Activated CD4-positive, alpha-beta memory T cell treated with anti-CD3 and anti-CD28 coated beads, Interleukin-2, amount 10 ng/mL, durations not matched to agents 7 days and 5 days (primary cell): ENCODE data around the gene DMAC2L. TPM values are rescaled to one million over a fixed set of nuclear protein-coding genes. Genes with fewer than 3 reads are reported as not detected.
"Not testable (repeated sequence)": the region's sequence is repeated elsewhere in the genome, so short reads cannot be mapped to it uniquely, and the experiment has no call there.

Source experiments
- CTCF ChIA-PET: fragments of 350-600 bp; sonication (Branson Sonifier 250); formaldehyde crosslinking; loops from one replicate; lab custom pipeline; 2021; ENCODE audit warnings: antibody characterized with exemption, inconsistent platforms; lab: Charles Lee
- POLR2A ChIA-PET: fragments of 350-600 bp; sonication (Branson Sonifier 250); formaldehyde crosslinking; loops from one replicate; lab custom pipeline; 2021; ENCODE audit warnings: antibody characterized with exemption; lab: Charles Lee
- DNase-seq: peaks from one replicate; pipeline ENCODE4 v3.0.0-alpha.2; 2020
- H3K27ac Mint-ChIP-seq: one replicate; pipeline ENCODE4 v1.8.0; 2021; ENCODE audit warnings: mild to moderate bottlenecking, mixed read lengths
- H3K27me3 Mint-ChIP-seq: one replicate; pipeline ENCODE4 v1.8.0; 2021; ENCODE audit warnings: mixed read lengths
- H3K36me3 Mint-ChIP-seq: one replicate; pipeline ENCODE4 v1.8.0; 2021; ENCODE audit warnings: low read depth, mixed read lengths
- H3K4me1 Mint-ChIP-seq: one replicate; pipeline ENCODE4 v1.8.0; 2021; ENCODE audit warnings: mixed read lengths
- H3K4me3 Mint-ChIP-seq: one replicate; pipeline ENCODE4 v1.8.0; 2021; ENCODE audit warnings: mild to moderate bottlenecking, mixed read lengths
- H3K9me3 Mint-ChIP-seq: one replicate; pipeline ENCODE4 v1.8.0; 2021; ENCODE audit warnings: mixed read lengths
- total RNA-seq, 2 experiments: library from RNA; stranded (reverse); gene quantifications; one replicate each; pipeline ENCODE4 v1.2.3, GENCODE V29; 2021

The DMAC2L gene
- total RNA-seq, 2 experiments from 2014 or later = 12.2 to 12.6 TPM

DNA sequence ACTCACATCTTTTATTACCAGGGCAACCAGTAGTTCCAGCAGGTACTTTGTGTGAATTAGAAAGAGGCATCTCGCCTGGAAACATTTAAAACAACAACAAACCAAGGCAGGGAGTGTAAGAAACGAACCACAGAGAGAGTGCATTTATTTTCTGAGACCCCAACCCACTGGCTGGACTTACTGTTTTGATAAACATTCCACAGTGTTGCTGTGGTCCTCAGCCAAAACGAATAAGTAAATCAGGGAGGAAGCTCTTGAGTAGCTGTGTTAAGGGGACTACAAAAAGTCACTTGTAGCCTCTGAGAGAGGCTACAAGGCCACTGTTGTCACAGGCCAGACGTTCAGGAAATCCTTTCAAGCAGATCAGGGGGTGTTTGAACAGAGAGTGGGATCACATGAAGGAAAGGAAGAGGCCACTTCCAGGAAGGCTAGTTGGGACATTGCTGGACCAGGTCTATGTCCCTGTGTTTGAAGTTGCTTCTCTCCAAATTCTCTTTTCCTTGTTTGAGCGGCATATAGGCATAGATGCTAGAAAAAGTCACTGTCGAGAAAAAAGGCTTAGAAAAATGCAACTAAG, 33.8 kb downstream of the DMAC2L start:
- ChIA-PET POLR2A (interaction anchor here (2.8 kb wide), 1 partner anchor 18 kb away, joined by 11 read pairs; no protein-coding TSS in a partner anchor), CTCF (interaction anchor here (0.9 to 1.5 kb wide), 3 partner anchors 23 to 25 kb away, joined by 3 to 4 read pairs (median 3); no protein-coding TSS in a partner anchor)
- H3K9me3 Mint-ChIP-seq = no peaks in the 10 kb centered on the region
- DNase-seq = no peak
- no peaks in the 10 kb centered on the region for H3K27me3 Mint-ChIP-seq
- no peak overlapping the region for H3K4me3 Mint-ChIP-seq
- peaks cover 13% of the 10 kb centered on the region for H3K4me1 Mint-ChIP-seq
- no peak overlapping the region for H3K27ac Mint-ChIP-seq
- no peaks in the 10 kb centered on the region for H3K36me3 Mint-ChIP-seq

DNA sequence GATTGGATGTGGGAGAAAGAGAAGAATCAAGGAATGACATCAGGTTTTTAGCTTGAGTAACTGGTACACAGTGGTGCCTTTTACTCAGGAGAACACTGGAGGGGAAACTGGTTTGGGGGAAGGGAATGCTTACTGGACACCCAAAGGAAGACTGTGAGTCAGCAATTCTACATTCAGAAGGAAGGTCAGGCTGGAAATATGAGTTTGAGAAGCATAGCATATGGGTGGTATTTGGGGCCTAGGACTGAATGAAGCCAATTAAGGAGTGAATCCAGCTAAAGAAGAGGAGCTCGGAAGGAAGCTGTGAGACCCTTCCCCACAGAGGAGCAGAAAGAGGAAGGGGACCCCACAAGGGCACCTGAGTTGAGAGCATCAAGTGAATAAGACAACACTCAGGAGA, 35.4 kb downstream of the DMAC2L start:
- Mint-ChIP-seq H3K27ac (no peak overlapping the region), H3K4me3 (no peak overlapping the region), H3K27me3 (no peaks in the 10 kb centered on the region), H3K36me3 (no peaks in the 10 kb centered on the region), H3K4me1 (peaks cover 13% of the 10 kb centered on the region), H3K9me3 (no peaks in the 10 kb centered on the region)
- CTCF ChIA-PET = interaction anchor here (1.2 to 1.5 kb wide), 2 partner anchors 26 to 27 kb away, joined by 4 to 5 read pairs; no protein-coding TSS in a partner anchor
- DNase-seq = no peak
- POLR2A ChIA-PET = interaction anchor here (1.1 kb wide), 1 partner anchor 16 kb away, joined by 3 read pairs; no protein-coding TSS in a partner anchor

- H3K4me3 Mint-ChIP-seq = no peak overlapping the region
- POLR2A ChIA-PET = no interaction called here
- peaks cover 6% of the 10 kb centered on the region for H3K4me1 Mint-ChIP-seq
- no peaks in the 10 kb centered on the region for H3K27me3 Mint-ChIP-seq
- H3K27ac Mint-ChIP-seq = no peak overlapping the region
- no peaks in the 10 kb centered on the region for H3K36me3 Mint-ChIP-seq
- CTCF ChIA-PET = interaction anchor here (1.2 kb wide), 1 partner anchor 28 kb away, joined by 5 read pairs; no protein-coding TSS in a partner anchor
- no peaks in the 10 kb centered on the region for H3K9me3 Mint-ChIP-seq
- DNase-seq = no peak
Measured at GRCh38 chr14:50348933-50349332, 36.8 kb downstream of the DMAC2L start.

DNA sequence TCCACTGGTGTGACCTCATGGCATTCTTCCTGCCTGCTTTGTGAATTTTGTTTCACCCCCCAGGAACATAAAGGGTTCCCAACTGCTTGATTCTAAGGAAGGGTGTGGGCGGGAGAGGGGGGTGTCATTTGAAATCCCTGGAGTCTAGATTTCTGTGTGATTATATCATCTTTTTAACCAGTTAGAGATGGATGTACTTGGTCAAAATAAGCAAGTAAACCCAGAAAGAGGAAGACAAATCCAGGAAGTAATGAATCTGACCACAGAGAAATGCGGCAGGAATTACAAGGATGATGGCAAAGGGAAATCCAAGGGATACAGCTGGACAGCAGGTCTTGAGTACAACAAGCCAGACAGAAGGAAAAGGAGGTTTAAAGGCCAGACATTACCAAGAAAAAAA, 38.9 kb downstream of the DMAC2L start:
- POLR2A ChIA-PET = interaction anchor here (1.0 to 1.1 kb wide), 2 partner anchors 13 to 30 kb away, joined by 3 to 4 read pairs; no protein-coding TSS in a partner anchor
- H3K36me3 Mint-ChIP-seq = peaks cover 4% of the 10 kb centered on the region
- DNase-seq = no peak
- H3K27ac Mint-ChIP-seq = no peak overlapping the region
- H3K4me3 Mint-ChIP-seq = no peak overlapping the region
- CTCF ChIA-PET = no interaction called here
- H3K9me3 Mint-ChIP-seq = no peaks in the 10 kb centered on the region
- no peaks in the 10 kb centered on the region for H3K27me3 Mint-ChIP-seq
- no peaks in the 10 kb centered on the region for H3K4me1 Mint-ChIP-seq

DNA sequence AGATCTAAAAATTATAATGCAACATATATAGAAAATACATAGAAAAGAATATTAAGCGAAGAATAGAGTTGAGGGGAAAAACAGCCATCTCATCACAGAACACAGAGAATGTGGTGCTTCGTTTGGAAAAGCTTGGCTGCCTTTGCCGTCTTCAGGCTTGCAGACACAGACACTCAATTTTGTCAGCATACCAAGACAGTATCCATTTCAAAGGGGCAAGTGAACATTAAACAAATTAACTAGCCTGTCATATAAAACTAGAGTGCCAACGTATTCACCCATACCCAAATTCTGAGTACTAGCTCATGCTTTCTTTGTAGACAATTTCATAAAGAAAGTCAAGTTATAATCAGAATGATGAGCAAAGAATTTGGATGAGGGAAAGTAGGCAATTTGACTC, 40.5 kb downstream of the DMAC2L start:
- DNase-seq = no peak
- Mint-ChIP-seq H3K27me3 (no peaks in the 10 kb centered on the region), H3K36me3 (peaks cover 16% of the 10 kb centered on the region), H3K4me1 (no peaks in the 10 kb centered on the region), H3K9me3 (no peaks in the 10 kb centered on the region), H3K27ac (no peak overlapping the region), H3K4me3 (no peak overlapping the region)
- POLR2A ChIA-PET = interaction anchor here (1.5 to 1.9 kb wide), 2 partner anchors 10 to 44 kb away, joined by 3 to 5 read pairs; partner anchors contain the start of gene CDKL1
- CTCF ChIA-PET = interaction anchor here (1.3 kb wide), 1 partner anchor 32 kb away, joined by 3 read pairs; no protein-coding TSS in a partner anchor

- ChIA-PET CTCF (interaction anchor here (1.3 kb wide), 1 partner anchor 32 kb away, joined by 3 read pairs; no protein-coding TSS in a partner anchor), POLR2A (interaction anchor here (1.5 to 1.9 kb wide), 2 partner anchors 9 to 43 kb away, joined by 3 to 5 read pairs; partner anchors contain the start of gene CDKL1)
- no peaks in the 10 kb centered on the region for H3K27me3 Mint-ChIP-seq
- no peaks in the 10 kb centered on the region for H3K9me3 Mint-ChIP-seq
- H3K36me3 Mint-ChIP-seq = peaks cover 20% of the 10 kb centered on the region
- H3K4me3 Mint-ChIP-seq = no peak overlapping the region
- no peaks in the 10 kb centered on the region for H3K4me1 Mint-ChIP-seq
- no peak overlapping the region for H3K27ac Mint-ChIP-seq
- no peak for DNase-seq
Measured at GRCh38 chr14:50353126-50353525, 41.0 kb downstream of the DMAC2L start.

- no peaks in the 10 kb centered on the region for H3K9me3 Mint-ChIP-seq
- DNase-seq = no peak
- no peaks in the 10 kb centered on the region for H3K4me1 Mint-ChIP-seq
- no peak overlapping the region for H3K27ac Mint-ChIP-seq
- H3K36me3 Mint-ChIP-seq = peaks cover 22% of the 10 kb centered on the region
- CTCF ChIA-PET = no interaction called here
- no peaks in the 10 kb centered on the region for H3K27me3 Mint-ChIP-seq
- H3K4me3 Mint-ChIP-seq = no peak overlapping the region
- POLR2A ChIA-PET = no interaction called here
Measured at GRCh38 chr14:50354527-50354926, 42.4 kb downstream of the DMAC2L start.

- Mint-ChIP-seq H3K4me1 (no peaks in the 10 kb centered on the region), H3K36me3 (peaks cover 22% of the 10 kb centered on the region), H3K9me3 (no peaks in the 10 kb centered on the region), H3K27me3 (no peaks in the 10 kb centered on the region), H3K4me3 (no peak overlapping the region), H3K27ac (no peak overlapping the region)
- CTCF ChIA-PET = interaction anchor here (0.6 kb wide), 1 partner anchor 234 kb away, joined by 4 read pairs; no protein-coding TSS in a partner anchor
- DNase-seq = no peak
- POLR2A ChIA-PET = no interaction called here
Measured at GRCh38 chr14:50355692-50356091, 43.6 kb downstream of the DMAC2L start.

- DNase-seq, CTCF ChIA-PET, H3K4me3 Mint-ChIP-seq, H3K27ac Mint-ChIP-seq, H3K4me1 Mint-ChIP-seq, H3K9me3 Mint-ChIP-seq, POLR2A ChIA-PET, H3K27me3 Mint-ChIP-seq: not testable (repeated sequence)
- peaks cover 24% of the 10 kb centered on the region for H3K36me3 Mint-ChIP-seq
Measured at GRCh38 chr14:50356283-50356682, 44.2 kb downstream of the DMAC2L start.

GRCh38 chr14:50357124-50357523, 45.0 kb downstream of the DMAC2L start:
- no peak overlapping the region for H3K4me3 Mint-ChIP-seq
- POLR2A ChIA-PET = no interaction called here
- no peaks in the 10 kb centered on the region for H3K27me3 Mint-ChIP-seq
- no peaks in the 10 kb centered on the region for H3K9me3 Mint-ChIP-seq
- peaks cover 24% of the 10 kb centered on the region for H3K36me3 Mint-ChIP-seq
- CTCF ChIA-PET = no interaction called here
- H3K27ac Mint-ChIP-seq = no peak overlapping the region
- no peaks in the 10 kb centered on the region for H3K4me1 Mint-ChIP-seq
- DNase-seq = no peak

GRCh38 chr14:50357753-50358395, 45.8 kb downstream of the DMAC2L start:
- H3K27me3 Mint-ChIP-seq = no peaks in the 10 kb centered on the region
- CTCF ChIA-PET = no interaction called here
- H3K4me3 Mint-ChIP-seq = no peak overlapping the region
- H3K4me1 Mint-ChIP-seq = peaks cover 7% of the 10 kb centered on the region
- POLR2A ChIA-PET = no interaction called here
- H3K27ac Mint-ChIP-seq = no peak overlapping the region
- H3K9me3 Mint-ChIP-seq = peaks cover 3% of the 10 kb centered on the region
- peaks cover 31% of the 10 kb centered on the region for H3K36me3 Mint-ChIP-seq
- DNase-seq = no peak

DNA sequence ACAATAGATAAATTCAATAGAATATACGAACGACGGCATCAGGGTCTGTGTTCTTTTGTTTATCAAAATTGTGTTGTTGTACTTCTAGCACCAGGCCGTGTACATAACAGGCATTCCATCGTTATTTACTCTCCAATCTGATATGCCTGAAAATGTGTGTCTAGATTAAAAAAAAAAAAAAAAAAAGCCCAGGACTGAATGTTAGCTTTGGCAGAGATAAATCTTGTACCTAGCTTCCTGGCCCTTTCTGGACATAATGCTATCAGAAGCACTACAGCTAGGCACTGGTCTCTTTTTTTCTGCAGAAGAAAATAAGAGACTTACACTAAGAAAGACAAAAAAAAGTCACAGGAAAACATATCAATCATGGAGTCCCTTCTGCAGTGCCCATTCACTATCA, 47.5 kb downstream of the DMAC2L start:
- Mint-ChIP-seq H3K36me3 (peaks cover 31% of the 10 kb centered on the region), H3K4me1 (peaks cover 17% of the 10 kb centered on the region), H3K4me3 (no peak overlapping the region), H3K9me3 (peaks cover 3% of the 10 kb centered on the region), H3K27me3 (no peaks in the 10 kb centered on the region), H3K27ac (no peak overlapping the region)
- DNase-seq = no peak
- CTCF ChIA-PET = interaction anchor here (1.0 kb wide), 1 partner anchor 172 kb away, joined by 3 read pairs; the partner anchor contains the start of gene MAP4K5
- POLR2A ChIA-PET = interaction anchor here (0.6 to 0.7 kb wide), 2 partner anchors 48 to 98 kb away, joined by 3 read pairs; partner anchors contain the start of genes DMAC2L and L2HGDH

DNA sequence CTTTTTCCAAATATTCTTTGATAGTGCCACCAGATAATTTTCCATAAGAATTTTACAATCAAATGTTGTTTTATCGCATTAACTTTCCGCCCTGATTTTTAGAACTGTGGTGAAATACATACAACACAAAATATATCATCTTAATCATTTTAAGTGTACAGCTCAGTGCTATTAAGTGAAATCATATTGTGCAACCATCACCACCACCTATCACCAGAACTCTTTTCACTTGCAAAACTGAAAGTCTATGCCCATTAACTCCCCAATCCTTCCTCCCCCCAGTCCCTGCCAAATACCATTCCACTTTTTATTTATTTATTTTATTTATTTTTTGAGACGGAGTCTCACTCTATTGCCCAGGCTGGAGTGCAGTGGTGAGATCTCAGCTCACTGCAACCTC, 48.0 kb downstream of the DMAC2L start:
- CTCF ChIA-PET = interaction anchor here (1.0 kb wide), 1 partner anchor 172 kb away, joined by 3 read pairs; the partner anchor contains the start of gene MAP4K5
- DNase-seq = no peak
- H3K27me3 Mint-ChIP-seq = no peaks in the 10 kb centered on the region
- H3K27ac Mint-ChIP-seq = no peak overlapping the region
- no peak overlapping the region for H3K4me3 Mint-ChIP-seq
- H3K36me3 Mint-ChIP-seq = peaks cover 31% of the 10 kb centered on the region
- H3K9me3 Mint-ChIP-seq = peaks cover 3% of the 10 kb centered on the region
- peaks cover 21% of the 10 kb centered on the region for H3K4me1 Mint-ChIP-seq
- POLR2A ChIA-PET = interaction anchor here (0.7 kb wide), 1 partner anchor 99 kb away, joined by 3 read pairs; no protein-coding TSS in a partner anchor
